Neural cell (in vitro differentiated cells): ENCODE data around the gene WDR26. TPM values are rescaled to one million over a fixed set of nuclear protein-coding genes. Genes with fewer than 3 reads are reported as not detected.
A peak's percentile ranks its signal among the peaks of the same experiment; 100 is the strongest.

Source experiments
- H2AFZ ChIP-seq: fragments of 200-600, 300-800 bp; sonication (generic), shearing (Covaris generic); 2 replicates; pipeline ENCODE4 v1.6.0; 2014; ENCODE audit warnings: low read depth, mild to moderate bottlenecking, antibody characterized with exemption, low read length, moderate library complexity
- H3F3A ChIP-seq: fragments of 200-600 bp; shearing (Covaris generic); 2 replicates; pipeline ENCODE4 v1.6.1; 2016; ENCODE audit warnings: mild to moderate bottlenecking, moderate library complexity, mixed read lengths, antibody characterized with exemption, low read length; ENCODE audit not compliant: insufficient read depth, poor library complexity, severe bottlenecking
- H3K27ac ChIP-seq: fragments of 200-600, 300-800 bp; sonication (generic), shearing (Covaris generic); 2 replicates; pipeline ENCODE4 v1.5.1; 2014; ENCODE audit warnings: mild to moderate bottlenecking, low read length, moderate library complexity
- H3K27me3 ChIP-seq: fragments of 300-800, 200-600 bp; sonication (generic), shearing (Covaris generic); 2 replicates; pipeline ENCODE4 v1.6.0; 2014; ENCODE audit warnings: mild to moderate bottlenecking, low read depth, low read length, moderate library complexity; ENCODE audit not compliant: insufficient read depth
- H3K36me3 ChIP-seq: fragments of 300-800, 200-600 bp; sonication (generic), shearing (Covaris generic); 2 replicates; pipeline ENCODE4 v1.5.1; 2014; ENCODE audit warnings: mild to moderate bottlenecking, antibody characterized with exemption, low read length, moderate library complexity; ENCODE audit not compliant: insufficient read depth
- H3K4me2 ChIP-seq: fragments of 300-800, 200-600 bp; sonication (generic), shearing (Covaris generic); 2 replicates; pipeline ENCODE4 v1.6.0; 2014; ENCODE audit warnings: mild to moderate bottlenecking, low read length
- H3K4me3 ChIP-seq: fragments of 300-800, 200-600 bp; sonication (generic), shearing (Covaris generic); 2 replicates; pipeline ENCODE4 v1.5.1; 2014; ENCODE audit warnings: mild to moderate bottlenecking, low read length, moderate library complexity
- H3K79me2 ChIP-seq: fragments of 200-600 bp; shearing (Covaris generic); replicated peaks from 2 replicates; pipeline ENCODE4 v1.6.0; 2014; ENCODE audit warnings: mild to moderate bottlenecking, low read length, moderate library complexity; ENCODE audit not compliant: insufficient read depth
- H3K9ac ChIP-seq: fragments of 300-800, 200-600 bp; sonication (generic), shearing (Covaris generic); 2 replicates; pipeline ENCODE4 v1.6.1; 2016; ENCODE audit warnings: mild to moderate bottlenecking, low read length, mixed read lengths
- H3K9me2 ChIP-seq: fragments of 200-600 bp; shearing (Covaris generic); 2 replicates; pipeline ENCODE4 v1.6.1; 2016; ENCODE audit warnings: mild to moderate bottlenecking, low read length, mixed read lengths; ENCODE audit not compliant: insufficient read depth
- H3K9me3 ChIP-seq: fragments of 200-600, 300-800 bp; sonication (generic), shearing (Covaris generic); 2 replicates; pipeline ENCODE4 v1.6.1; 2016; ENCODE audit warnings: mild to moderate bottlenecking, mixed run types, low read length, moderate library complexity, mixed read lengths
- H4K20me1 ChIP-seq: fragments of 200-600 bp; shearing (Covaris generic); 2 replicates; pipeline ENCODE4 v1.6.1; 2016; ENCODE audit warnings: mild to moderate bottlenecking, mixed run types; ENCODE audit not compliant: insufficient read depth
- EZH2 ChIP-seq: fragments of 200-600, 300-800 bp; shearing (Covaris generic), sonication (generic); IDR thresholded peaks from 2 replicates; pipeline ENCODE4 v1.6.1; 2014; ENCODE audit warnings: antibody characterized with exemption, low read length, borderline replicate concordance, mild to moderate bottlenecking; ENCODE audit not compliant: insufficient read depth, poor library complexity, severe bottlenecking
- MXI1 ChIP-seq: fragments of 450-650 bp; conservative IDR thresholded peaks from 2 replicates; pipeline ENCODE4 v1.6.1; 2014; ENCODE audit warnings: antibody characterized with exemption, mild to moderate bottlenecking; ENCODE audit not compliant: poor library complexity, severe bottlenecking
- POLR2AphosphoS5 ChIP-seq: IDR thresholded peaks from 2 replicates; pipeline ENCODE4 v1.6.1; 2012
- SMC3 ChIP-seq: fragments of 450-650 bp; conservative IDR thresholded peaks from 2 replicates; pipeline ENCODE4 v1.6.1; 2014; ENCODE audit warnings: antibody characterized with exemption, mild to moderate bottlenecking, moderate library complexity; ENCODE audit not compliant: poor library complexity
- TAF1 ChIP-seq: IDR thresholded peaks from 2 replicates; pipeline ENCODE4 v1.6.1; 2012; ENCODE audit warnings: low read depth
- polyA plus RNA-seq: library from polyadenylated mRNA; depleted of rRNA; stranded (reverse); fragments of >200 nt; gene quantifications from 2 replicates; pipeline ENCODE4 v1.2.3, GENCODE V29; 2014
- TF ChIP-seq, protein P1 (sequence below): IDR thresholded peaks from 2 replicates; pipeline ENCODE4 v1.6.1; 2012; ENCODE audit warnings: borderline replicate concordance

Gene WDR26
- polyA plus RNA-seq, 1 donor from 2014 or later, result 89.6 TPM

DNA sequence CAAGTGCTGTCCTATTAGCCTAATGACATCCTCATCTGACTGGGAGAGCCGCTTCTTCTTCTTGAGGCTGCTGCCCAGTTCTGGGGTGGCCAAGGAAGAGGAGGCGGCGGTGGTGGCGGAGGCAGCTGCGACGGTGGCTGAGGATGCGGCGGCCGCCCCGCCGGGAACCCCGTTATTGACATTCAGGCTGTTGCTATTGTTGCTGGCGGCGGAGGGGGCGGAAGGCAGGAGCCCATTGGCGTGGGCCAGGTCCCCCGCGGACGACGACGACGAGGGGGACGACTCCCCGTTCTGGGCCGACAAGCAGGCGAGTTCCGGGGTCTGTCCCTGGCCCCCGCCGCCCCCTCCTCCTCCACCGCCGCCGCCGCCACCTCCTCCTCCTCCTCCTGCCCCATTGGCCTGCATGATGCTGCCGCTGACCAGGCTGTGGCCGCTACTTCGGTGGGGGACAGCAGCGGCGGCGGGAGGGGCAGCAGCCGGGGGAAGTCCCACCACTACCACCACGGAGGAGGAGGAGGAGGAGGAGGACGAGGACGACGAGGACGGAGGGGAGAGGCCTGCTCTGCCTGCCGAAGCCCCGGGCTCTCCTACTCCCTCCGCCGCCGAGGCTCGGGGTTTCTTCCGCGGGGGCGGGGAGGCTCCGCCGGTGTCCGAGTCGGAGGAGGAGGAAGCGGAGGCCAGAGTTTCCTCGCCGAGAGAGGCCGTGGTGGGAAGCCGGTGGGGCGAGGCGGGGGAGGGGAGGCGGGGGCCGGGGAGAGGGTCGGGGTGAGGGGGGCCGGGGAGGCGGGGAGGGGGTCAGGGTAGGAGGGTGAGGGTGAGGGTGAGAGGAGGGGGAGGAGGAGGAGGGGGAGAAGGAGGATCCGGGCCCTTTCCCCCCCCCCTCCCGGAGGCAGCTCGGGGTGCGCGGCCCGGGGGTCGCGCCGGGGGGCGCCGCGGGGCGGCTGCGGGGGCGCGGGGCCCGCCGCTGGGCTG is 610 bp downstream of the WDR26 start:
- H3K9me3 ChIP-seq, result no peaks in the 10 kb centered on the region
- H3K4me3 ChIP-seq, result peak overlapping the region; percentile 97
- H4K20me1 ChIP-seq, result peaks cover 18% of the 10 kb centered on the region
- H3K27me3 ChIP-seq, result no peaks in the 10 kb centered on the region
- H3K79me2 ChIP-seq, result peaks cover 60% of the 10 kb centered on the region
- TF ChIP-seq TAF1 (peak; percentile 25), POLR2AphosphoS5 (peak; percentile 36), EZH2 (no peak)
- TF ChIP-seq, protein P1, sequence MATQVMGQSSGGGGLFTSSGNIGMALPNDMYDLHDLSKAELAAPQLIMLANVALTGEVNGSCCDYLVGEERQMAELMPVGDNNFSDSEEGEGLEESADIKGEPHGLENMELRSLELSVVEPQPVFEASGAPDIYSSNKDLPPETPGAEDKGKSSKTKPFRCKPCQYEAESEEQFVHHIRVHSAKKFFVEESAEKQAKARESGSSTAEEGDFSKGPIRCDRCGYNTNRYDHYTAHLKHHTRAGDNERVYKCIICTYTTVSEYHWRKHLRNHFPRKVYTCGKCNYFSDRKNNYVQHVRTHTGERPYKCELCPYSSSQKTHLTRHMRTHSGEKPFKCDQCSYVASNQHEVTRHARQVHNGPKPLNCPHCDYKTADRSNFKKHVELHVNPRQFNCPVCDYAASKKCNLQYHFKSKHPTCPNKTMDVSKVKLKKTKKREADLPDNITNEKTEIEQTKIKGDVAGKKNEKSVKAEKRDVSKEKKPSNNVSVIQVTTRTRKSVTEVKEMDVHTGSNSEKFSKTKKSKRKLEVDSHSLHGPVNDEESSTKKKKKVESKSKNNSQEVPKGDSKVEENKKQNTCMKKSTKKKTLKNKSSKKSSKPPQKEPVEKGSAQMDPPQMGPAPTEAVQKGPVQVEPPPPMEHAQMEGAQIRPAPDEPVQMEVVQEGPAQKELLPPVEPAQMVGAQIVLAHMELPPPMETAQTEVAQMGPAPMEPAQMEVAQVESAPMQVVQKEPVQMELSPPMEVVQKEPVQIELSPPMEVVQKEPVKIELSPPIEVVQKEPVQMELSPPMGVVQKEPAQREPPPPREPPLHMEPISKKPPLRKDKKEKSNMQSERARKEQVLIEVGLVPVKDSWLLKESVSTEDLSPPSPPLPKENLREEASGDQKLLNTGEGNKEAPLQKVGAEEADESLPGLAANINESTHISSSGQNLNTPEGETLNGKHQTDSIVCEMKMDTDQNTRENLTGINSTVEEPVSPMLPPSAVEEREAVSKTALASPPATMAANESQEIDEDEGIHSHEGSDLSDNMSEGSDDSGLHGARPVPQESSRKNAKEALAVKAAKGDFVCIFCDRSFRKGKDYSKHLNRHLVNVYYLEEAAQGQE, result no peak
- peak overlapping the region; percentile 92 for H3K27ac ChIP-seq
- peak overlapping the region; percentile 97 for H3K9ac ChIP-seq
- H2AFZ ChIP-seq, result peak overlapping the region; percentile 22
- no peaks in the 10 kb centered on the region for H3K9me2 ChIP-seq
- H3F3A ChIP-seq, result no peaks in the 10 kb centered on the region
- H3K4me2 ChIP-seq, result no peak overlapping the region
- H3K36me3 ChIP-seq, result peaks cover 11% of the 10 kb centered on the region

DNA sequence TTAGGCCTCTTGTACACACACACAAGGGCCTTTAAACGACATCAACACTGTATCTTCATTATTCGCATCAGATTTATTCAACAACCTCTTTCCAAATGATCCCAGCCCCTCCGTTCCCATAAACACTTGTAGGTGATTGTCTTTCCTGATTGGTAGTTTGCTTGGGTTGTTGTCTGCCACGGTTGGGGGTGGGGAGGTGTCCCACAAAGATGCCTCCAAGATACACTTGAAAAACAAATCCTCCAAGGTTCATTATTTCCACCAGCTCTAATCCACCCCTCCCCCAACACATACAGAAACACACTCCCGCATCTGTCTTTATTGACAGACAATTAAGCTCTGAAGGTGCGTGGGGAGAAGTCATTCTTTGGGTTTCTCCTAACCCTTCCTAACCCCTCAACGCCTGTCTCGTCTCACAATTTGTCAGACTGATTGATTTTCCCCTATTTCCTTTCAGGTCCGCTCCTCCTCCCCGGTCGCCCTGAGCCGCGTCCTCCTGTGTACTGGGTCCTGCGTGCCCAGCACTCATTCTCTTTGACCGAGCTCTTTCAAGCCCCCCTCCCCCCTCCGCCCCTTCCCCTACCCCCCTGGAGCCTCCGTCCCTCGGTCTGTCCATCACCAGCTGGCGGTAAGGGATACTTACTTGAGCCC is 1.4 kb downstream of the WDR26 start:
- H3K9ac ChIP-seq, result peak overlapping the region; percentile 97
- peak overlapping the region; percentile 92 for H3K4me2 ChIP-seq
- H3F3A ChIP-seq, result no peaks in the 10 kb centered on the region
- peak overlapping the region; percentile 22 for H2AFZ ChIP-seq
- peak overlapping the region; percentile 92 for H3K27ac ChIP-seq
- no peaks in the 10 kb centered on the region for H3K9me2 ChIP-seq
- no peaks in the 10 kb centered on the region for H3K9me3 ChIP-seq
- H3K79me2 ChIP-seq, result peaks cover 65% of the 10 kb centered on the region
- H3K27me3 ChIP-seq, result no peaks in the 10 kb centered on the region
- TF ChIP-seq SMC3 (no peak), MXI1 (no peak), POLR2AphosphoS5 (peak; percentile 28)
- TF ChIP-seq, protein P1, result peak; percentile 48
- H3K36me3 ChIP-seq, result peaks cover 12% of the 10 kb centered on the region
- H3K4me3 ChIP-seq, result peak overlapping the region; percentile 93
- peaks cover 18% of the 10 kb centered on the region for H4K20me1 ChIP-seq
